ENCODE measurements around the gene KCNA10.

The KCNA10 gene

GRCh38 chr1:110519125-110519810 lies at the start of gene KCNA10:
KCNA10 (minus strand) TSS chr1:110519175; CDS start chr1:110518787, 388 bp downstream.
- no peak for DNase-seq (ENCODE audit: low read depth)

- DNase-seq (ENCODE audit: low read depth), result no peak
Observed at GRCh38 chr1:110566836-110567235, 47.9 kb upstream of the KCNA10 start.

GRCh38 chr1:110565565-110565964 lies 46.6 kb upstream of the KCNA10 start:
- no peak for DNase-seq (ENCODE audit: low read depth)

- no peak for DNase-seq (ENCODE audit: low read depth)
Observed at GRCh38 chr1:110563089-110563488, 44.1 kb upstream of the KCNA10 start.

GRCh38 chr1:110561596-110561995 lies 42.6 kb upstream of the KCNA10 start:
- no peak for DNase-seq (ENCODE audit: low read depth)

- no peak for DNase-seq (ENCODE audit: low read depth)
Observed at GRCh38 chr1:110559157-110559556, 40.2 kb upstream of the KCNA10 start.

GRCh38 chr1:110557481-110557880 lies 38.5 kb upstream of the KCNA10 start:
- DNase-seq (ENCODE audit: low read depth), result no peak

- no peak for DNase-seq (ENCODE audit: low read depth)
Observed at GRCh38 chr1:110556471-110556807, 37.5 kb upstream of the KCNA10 start.

- DNase-seq (ENCODE audit: low read depth), result no peak
Observed at GRCh38 chr1:110555807-110556470, 37.0 kb upstream of the KCNA10 start.

- no peak for DNase-seq (ENCODE audit: low read depth)
Observed at GRCh38 chr1:110554871-110555801, 36.2 kb upstream of the KCNA10 start.

GRCh38 chr1:110551278-110551809 lies 32.4 kb upstream of the KCNA10 start:
- DNase-seq (ENCODE audit: low read depth), result no peak

GRCh38 chr1:110549831-110550230 lies 30.9 kb upstream of the KCNA10 start:
- DNase-seq (ENCODE audit: low read depth), result no peak

- DNase-seq (ENCODE audit: low read depth), result no peak
Observed at GRCh38 chr1:110548381-110548780, 29.4 kb upstream of the KCNA10 start.

GRCh38 chr1:110547017-110547416 lies 28.0 kb upstream of the KCNA10 start:
- no peak for DNase-seq (ENCODE audit: low read depth)

GRCh38 chr1:110545492-110545891 lies 26.5 kb upstream of the KCNA10 start:
- no peak for DNase-seq (ENCODE audit: low read depth)

- no peak for DNase-seq (ENCODE audit: low read depth)
Observed at GRCh38 chr1:110544753-110545152, 25.8 kb upstream of the KCNA10 start.

- DNase-seq (ENCODE audit: low read depth), result peak; percentile 9
Observed at GRCh38 chr1:110542725-110543124, 23.8 kb upstream of the KCNA10 start.

GRCh38 chr1:110541906-110542395 lies 23.0 kb upstream of the KCNA10 start:
- DNase-seq (ENCODE audit: low read depth), result no peak

GRCh38 chr1:110540891-110541685 lies 22.1 kb upstream of the KCNA10 start:
- no peak for DNase-seq (ENCODE audit: low read depth)

GRCh38 chr1:110538921-110539320 lies 19.9 kb upstream of the KCNA10 start:
- DNase-seq (ENCODE audit: low read depth), result no peak

- no peak for DNase-seq (ENCODE audit: low read depth)
Observed at GRCh38 chr1:110538075-110538474, 19.1 kb upstream of the KCNA10 start.

- no peak for DNase-seq (ENCODE audit: low read depth)
Observed at GRCh38 chr1:110535985-110536384, 17.0 kb upstream of the KCNA10 start.

All from fibroblast of the conjunctiva (primary cell).